ENCODE data around the gene GNE.
"Not testable (repeated sequence)": the region's sequence is repeated elsewhere in the genome, so short reads cannot be mapped to it uniquely, and the experiment has no call there.

GNE gene

DNA sequence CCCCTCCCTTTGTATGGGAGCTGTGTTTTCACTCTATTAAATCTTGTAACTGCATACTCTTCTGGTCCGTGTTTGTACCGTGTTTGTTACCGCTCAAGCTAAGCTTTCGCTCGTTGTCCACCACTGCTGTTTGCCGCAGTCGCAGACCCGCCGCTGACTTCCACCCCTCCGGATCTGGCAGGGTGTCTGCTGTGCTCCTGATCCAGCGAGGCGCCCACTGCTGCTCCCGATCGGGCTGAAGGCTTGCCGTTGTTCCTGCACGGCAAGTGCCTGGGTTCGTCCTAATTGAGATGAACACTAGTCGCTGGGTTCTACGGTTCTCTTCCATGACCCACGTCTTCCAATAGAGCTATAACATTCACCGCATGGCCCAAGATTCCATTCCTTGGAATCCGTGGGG lies 6.6 kb upstream of the GNE start:
- no peak for DNase-seq (ENCODE audit: low spot score)

DNA sequence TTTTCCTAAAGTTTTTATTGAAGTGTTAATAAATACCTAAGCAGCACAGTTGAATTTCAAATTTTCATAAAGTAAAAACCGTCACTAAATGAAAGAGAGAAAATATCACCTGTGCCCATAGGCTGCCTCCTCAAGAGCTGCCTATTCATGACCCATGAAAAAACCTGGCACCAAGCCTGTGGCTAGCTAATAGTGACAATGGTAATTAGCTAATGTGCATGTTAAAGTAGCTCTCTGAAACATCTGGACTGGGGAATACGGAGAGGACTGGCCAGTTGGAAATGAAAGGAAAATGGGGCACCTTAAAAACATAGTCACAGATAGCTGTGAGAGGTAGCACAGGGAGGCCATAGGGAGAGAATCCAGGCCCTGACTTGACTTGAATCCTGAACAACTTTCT lies 5.4 kb upstream of the GNE start:
- no peak for DNase-seq (ENCODE audit: low spot score)

DNA sequence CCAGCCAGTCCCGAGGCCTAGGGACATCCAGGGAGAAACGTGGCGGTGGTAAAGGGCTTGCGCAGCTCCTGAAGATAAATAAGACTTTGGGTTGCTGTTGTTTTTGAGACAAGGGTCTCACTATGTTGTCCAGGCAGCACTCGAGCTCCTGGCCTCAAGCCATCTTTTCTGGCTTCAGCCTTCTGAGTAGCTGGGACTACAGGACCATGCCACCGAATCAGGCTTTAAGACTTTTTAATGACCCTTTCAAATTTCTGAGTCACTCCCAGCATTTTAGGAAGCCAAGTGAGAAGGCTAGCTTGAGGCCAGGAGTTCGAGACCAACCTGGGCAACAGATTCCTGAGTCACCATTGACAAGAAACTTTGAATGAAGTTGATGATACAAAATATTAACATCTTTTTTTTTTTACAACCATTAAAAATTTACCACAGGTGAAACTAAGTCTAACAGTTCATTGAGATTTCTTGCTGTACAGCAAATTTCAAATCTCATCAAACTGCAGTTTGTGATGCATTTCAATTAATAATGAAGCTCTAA lies 817 bp upstream of the GNE start:
- no peak for DNase-seq (ENCODE audit: low spot score)

DNA sequence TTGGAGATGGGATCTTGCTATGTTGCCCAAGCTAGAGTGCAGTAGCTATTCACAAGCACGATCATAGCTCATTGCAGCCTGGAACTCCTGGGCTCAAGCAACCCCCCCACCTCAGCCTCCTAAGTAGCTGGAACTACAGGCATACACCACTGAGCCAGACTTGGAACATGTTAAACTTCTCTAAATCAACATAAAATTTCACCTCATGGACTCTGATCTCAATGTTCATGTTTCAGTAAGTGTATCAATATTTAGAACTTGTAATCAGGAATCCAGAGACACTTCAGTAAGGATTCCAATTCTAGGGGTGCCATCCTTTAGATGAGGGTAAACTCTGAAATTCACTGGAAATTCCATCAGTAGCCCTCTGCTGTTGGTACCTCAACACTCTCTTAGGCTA lies 6.8 kb downstream of the GNE start:
- no peak for DNase-seq (ENCODE audit: low spot score)

DNA sequence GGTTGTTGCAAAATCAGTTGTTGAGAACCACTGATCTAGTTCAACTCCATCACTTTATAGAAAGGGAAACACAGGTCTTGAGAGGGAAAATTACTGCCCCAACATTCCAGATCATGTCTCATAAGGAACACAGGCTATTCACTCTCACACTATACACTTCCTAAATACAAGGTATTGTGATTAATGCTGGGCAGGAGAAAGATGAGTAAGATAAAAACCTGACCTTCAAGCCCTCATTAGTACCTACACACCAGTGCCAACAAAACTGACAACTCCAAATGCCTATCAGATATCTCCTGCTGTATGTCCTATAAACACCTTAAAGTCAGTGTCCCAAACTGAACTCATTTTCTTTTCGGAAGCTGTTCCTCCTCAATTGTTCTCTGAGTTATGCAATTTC lies 8.2 kb downstream of the GNE start:
- DNase-seq (ENCODE audit: low spot score): no peak

DNA sequence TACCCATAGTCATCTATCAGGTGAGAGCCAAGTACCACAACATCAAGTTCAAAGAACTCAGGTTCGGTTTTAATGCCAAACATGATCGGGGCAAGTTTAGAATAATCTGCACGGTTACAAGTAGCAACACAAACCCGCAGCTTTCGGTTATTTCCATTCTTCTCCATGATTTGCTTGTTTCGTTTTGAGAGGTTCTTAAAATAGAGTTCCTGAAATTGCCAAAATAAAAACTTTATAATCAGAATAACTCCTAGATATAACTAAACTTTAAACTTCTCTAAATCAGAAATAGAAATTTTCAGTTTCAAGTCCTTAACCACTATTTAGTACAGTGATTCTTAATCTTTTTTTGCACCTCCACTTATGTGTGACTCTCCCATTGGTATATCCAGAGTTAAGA lies 9.1 kb downstream of the GNE start:
- DNase-seq (ENCODE audit: low spot score): no peak

DNA sequence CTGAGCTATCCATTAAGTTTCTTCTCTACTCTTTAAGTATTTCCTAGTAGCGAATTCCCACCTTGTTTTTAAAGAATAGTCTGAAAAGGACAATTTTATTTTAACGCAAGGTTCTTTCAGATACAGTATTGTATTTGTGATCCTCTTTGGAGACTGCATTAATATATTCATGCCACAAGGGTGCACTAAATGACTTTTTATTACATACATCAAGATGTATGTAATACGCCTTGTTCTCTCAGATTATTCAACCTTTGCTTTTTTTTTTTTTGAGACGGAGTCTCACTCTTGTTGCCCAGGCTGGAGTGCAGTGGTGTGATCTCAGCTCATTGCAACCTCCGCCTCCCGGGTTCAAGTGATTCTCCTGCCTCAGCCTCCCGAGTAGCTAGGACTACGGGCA lies 10.2 kb downstream of the GNE start:
- DNase-seq (ENCODE audit: low spot score): peak; percentile 32

DNA sequence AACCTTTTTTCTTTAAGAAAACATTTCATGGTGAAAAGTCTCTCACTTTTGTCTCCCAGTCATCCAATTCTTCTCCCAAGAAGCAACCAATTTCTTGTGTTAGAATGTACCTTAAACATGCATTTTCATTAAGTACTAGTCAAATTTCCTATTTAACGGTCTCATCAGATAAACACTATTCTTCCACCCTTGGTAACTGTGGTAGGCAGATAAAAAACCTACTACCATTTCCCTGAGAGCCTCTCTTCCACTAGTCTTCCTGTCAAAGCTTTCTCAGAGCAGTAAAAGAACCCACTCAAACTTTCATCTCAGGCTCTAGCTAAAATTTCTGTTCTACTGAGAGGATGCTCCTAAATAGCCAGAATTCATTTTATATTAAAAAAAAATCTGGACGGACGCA lies 10.9 kb downstream of the GNE start:
- DNase-seq (ENCODE audit: low spot score): no peak

DNA sequence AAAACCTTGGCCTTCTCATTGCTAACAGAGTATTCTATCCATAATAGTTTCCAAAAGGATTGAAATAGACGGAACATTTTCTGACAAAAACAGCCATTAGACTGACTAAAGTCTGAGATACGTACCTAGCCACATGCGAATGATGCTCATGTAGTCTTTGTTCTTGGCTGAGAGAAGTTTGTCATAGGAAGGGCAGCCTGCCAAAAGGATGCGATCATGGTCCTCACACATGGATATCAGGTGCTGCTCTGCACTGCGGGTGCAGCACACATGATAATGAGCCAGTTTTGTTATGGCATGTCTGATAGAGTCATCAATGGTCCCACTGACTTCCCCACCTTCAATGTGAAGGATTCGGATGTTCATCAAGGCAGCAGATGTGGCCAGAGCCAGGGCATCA lies 12.3 kb downstream of the GNE start:
- no peak for DNase-seq (ENCODE audit: low spot score)

DNA sequence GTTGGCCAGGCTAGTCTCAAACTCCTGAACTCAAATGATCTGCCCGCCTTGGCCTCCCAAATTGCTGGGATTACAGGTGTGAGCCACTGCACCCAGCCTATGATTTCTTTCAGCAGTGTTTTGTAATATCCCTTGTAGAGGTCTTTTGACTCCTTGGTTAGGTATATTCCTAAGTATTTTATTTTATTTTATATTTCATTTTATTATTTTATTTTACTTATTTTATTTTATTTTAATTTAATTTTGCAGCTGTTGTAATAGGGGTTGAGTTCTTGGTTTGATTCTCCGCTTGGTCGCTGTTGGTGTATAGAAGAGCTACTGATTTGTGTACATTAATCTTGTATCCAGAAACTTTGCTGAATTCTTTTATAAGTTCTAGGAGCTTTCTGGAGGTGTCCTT lies 18.6 kb downstream of the GNE start:
- DNase-seq (ENCODE audit: low spot score): not testable (repeated sequence)

DNA sequence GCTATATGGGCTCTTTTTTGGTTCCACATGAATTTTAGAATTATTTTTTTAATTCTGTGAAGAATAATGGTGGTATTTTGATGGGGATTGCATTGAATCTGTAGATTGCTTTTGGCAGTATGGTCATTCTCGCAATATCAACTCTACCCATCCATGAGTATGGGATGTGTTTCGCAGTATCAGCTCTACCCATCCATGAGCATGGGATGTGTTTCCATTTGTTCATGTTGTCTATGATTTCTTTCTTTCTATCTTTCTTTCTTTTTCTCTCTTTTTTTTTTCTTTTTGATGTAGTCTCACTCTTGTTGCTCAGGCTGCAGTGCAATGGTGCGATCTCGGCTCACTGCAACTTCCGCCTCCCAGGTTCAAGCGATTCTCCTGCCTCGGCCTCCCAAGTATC lies 19.0 kb downstream of the GNE start:
- DNase-seq (ENCODE audit: low spot score): not testable (repeated sequence)

DNA sequence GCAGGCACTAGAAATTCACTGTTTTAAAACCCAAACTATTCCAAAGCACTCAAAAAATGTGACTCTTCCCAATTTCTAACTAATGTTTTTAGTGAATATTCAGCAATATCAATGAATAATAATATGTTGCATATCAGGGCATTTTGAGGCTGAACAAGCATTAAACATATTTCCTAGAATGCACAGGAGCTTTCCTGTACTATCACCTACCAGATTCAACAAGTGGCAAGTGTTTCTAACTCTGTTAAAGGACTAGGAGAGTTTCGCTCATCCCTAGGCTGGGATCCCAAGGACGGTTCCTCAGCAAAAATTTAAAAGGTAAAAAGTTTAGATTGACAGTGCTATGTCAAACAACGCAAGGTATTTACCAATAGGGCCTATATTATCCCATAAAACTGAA lies 21.0 kb downstream of the GNE start:
- no peak for DNase-seq (ENCODE audit: low spot score)

DNA sequence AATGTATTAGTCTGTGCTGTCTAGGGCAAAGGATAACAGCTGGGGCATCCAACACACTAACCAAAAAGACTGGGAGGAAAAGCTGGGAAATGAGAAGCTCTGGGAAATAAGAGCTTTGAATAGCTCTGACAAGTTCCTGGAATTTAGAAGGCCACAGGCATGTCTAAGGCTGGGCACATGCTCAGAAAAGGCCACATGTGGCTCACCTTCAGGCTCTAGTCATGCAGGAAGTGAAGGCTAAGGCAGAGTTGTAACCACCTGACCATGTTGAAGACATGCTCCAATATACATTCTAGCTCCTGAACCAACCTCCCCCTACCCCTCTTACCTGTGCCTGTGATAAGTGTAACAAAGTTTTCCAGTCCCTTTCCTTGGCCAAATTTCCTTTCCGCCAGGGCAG lies 35.8 kb downstream of the GNE start:
- no peak for DNase-seq (ENCODE audit: low spot score)

DNA sequence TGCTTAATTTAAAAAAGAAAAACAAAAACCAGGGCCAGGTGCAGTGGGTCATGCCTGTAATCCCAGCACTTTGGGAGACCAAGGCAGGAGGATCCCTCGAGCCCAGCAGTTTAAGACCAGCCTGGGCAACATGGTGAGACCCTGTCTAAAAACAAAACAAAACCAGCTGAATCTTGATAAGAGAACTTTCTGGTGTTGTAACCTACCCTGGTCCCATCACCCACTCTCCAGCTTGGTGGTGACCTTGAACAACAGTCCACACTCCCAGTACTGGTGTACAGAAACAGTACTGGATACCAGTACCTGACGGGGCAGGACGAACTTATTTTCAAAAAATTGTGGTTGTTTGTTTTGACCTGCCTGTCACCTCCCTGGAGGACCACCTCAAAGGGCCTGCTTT lies 36.6 kb downstream of the GNE start:
- no peak for DNase-seq (ENCODE audit: low spot score)

DNA sequence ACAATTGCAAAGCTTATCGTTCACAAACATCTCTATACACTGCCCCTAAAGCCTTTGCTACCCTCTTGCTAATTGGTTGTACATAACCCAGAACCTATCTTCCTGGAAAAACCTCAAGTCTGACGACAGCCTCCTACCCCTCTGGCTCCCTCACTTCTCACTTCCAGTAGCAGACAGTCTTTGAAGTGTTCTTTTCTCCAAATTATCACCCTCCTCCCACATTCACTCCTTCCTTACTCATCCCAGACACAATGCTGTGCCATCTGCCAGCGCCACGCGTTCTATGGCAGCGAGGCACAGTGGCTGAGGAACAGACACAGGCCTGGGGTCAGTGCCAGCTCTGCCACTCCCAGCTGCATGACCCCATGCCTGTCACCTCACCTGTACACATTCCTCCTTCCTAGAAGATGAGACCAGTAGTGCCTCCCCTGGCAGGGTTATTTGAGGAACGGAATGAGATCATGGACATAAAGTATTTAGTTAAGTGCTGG lies 39.8 kb downstream of the GNE start:
- DNase-seq (ENCODE audit: low spot score): no peak

DNA sequence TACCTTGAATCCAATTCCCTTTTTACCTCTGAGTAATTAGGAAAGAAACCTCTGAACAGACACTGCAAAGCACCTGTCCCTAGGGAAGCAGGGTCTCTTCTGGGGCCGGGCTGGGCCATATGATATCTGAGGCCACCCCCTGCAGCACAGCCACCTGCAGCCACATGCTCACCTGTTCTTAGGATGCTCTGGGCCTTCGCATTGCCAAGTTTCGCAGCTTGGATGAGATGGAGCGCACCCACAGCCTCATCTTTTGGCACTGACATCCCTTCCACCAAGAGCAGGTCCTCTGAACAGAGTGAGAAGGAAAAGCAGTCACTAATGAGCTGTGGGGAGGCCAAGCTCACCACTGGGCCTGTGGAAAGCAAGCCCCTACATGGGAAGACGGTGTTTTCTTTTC lies 40.2 kb downstream of the GNE start:
- no peak for DNase-seq (ENCODE audit: low spot score)

DNA sequence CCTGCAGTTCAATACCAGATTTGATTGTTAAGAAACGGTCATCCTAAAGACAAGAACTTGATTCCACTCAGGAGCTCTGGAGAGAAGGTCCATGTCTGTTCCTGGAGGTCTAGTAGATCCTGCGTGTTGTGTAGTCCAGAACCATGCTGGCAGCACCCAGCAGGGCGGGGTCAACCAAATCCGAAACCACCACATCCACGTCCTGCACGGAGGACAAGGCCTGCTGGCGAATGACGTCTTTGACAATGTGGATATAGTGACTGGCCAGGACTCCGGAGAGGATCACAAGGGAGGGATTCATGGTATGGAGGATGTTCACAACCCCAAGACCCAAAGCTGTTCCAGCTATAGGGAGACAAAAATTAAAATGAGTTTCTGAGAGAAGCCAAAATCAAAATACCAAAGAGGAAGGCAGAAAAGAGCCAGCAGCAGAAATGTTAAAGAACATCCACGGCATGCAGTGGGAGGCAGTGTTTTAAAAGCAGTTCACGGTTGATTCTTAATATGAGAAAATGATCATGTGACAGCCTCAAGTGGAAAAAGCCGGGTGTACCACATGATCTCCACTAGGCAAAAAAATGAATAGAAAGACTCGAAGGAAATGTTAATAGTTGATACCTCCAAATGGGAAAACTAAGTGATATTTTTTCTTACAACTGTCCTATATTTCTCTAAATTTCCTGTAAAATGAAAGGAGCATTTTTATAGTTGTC lies 40.8 kb downstream of the GNE start:
- DNase-seq (ENCODE audit: low spot score): no peak

DNA sequence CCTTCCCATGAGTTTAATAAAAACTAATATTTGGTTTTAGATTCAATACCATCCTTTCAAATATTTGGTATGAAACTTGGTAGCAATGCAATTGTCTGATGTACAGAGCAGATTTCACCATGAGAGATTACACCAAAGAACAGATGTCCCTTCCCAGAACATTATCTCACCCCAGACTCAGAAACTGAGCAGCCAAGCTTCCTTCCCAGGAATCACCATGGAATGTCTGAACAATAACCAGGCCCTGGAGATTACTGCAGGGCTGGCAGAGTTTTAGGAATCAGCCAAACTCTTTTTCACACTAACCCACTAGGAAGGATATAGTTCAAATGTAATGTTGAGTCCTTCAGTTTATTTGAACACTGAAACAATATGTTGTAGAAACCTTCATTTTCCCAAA lies 43.7 kb downstream of the GNE start:
- peak; percentile 70 for DNase-seq (ENCODE audit: low spot score)

DNA sequence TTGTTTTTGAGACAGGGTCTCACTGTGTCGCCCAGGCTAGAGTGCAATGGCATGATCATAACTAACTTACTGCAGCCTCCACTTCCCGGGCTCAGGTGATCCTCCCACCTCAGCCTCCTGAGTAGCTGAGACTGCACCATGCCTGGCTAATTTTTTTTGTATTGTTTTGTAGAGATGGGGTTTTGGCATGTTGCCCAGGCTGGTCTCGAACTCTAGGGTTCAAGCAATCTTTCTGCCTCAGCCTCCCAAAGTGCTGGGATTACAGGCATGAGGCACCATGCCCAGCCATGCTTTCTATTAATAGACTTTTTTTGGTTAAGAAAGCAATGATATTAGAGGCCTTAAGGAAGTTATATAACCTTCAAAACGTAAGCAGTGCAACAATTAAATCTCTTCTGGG lies 44.3 kb downstream of the GNE start:
- no peak for DNase-seq (ENCODE audit: low spot score)

DNA sequence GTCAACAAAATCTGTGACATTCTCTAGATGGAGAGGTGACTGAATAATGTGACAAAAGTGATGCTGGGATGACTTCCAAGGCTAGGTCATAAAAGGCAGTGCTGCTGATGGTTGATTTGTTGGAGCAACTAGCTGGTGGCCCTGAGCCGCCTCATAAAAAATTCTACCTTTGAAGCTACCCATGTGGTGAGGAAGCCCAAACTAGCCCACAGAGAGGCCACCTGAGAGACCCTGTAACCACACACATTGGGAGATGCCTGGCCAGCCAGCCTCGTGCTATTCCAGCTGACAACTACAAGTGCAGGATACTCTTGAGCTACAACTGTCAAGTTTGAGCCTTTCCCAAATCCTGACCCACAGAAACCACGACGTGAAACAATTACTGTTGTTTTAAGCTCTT lies 44.9 kb downstream of the GNE start:
- no peak for DNase-seq (ENCODE audit: low spot score)

DNA sequence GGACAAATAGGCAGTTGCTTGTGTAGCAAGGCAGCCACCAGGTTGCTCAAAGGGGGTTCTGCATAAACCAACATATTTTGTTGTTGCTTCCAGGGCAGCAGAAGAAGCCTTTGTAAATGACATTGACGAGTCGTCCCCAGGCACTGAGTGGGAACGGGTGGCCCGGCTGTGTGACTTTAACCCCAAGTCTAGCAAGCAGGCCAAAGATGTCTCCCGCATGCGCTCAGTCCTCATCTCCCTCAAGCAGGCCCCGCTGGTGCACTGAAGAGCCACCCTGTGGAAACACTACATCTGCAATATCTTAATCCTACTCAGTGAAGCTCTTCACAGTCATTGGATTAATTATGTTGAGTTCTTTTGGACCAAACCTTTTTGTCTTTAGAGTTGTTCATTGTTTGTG lies 46.7 kb downstream of the GNE start:
- DNase-seq (ENCODE audit: low spot score): no peak

DNA sequence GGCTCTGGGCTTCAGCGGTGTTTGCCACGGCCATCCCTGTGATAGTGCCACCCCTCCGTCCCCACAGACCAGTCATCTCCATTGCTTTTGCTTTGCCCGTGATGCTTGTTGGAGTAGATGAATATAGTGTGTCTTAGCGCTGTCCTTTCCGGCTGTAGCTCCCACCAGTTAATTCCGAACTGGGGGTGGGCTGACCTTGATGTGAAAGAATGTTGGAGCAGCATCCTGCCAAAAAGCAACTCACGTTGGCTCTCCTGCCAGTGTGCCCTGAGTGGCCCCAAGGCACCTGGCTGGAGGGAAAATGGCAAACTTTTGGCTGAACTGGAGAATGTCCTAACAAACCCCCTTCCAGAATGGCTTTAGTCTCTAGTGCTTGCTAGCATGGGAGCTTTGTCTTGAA lies 47.5 kb downstream of the GNE start:
- DNase-seq (ENCODE audit: low spot score): no peak

DNA sequence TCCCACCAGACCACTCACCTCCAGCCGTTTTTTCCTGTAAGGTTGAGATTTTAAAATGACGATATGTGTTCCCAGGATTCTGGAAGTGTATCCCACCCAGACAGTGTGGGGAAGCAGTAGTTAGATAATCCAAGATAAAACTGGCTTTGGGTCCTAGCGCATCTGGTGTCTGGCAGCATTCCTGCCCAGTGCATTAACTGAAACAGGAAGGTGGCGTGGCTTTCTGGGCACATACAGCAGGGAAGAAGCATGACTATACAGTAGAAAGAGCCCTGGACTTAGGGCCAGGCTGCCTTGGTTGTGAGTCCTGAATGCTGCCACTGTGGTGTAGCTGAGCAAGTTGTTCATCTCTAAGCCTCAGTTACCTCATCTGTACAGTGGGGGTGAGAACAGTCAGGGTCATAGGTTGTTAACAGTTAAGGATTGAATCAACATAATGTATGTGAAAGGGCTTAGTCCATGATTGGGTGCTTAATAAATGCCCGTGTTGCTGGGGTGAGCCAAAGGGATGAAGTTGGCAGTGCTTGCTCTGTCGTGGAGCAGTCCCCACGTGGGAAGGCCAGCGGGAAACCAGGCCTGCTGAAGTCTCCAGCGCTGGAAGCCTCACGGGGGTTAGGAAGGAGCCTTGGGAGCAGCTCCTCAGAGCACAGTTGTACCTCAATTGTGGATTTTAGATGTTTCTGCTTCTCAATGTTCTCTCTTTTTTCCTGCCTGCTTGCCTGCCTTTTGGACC lies 49.6 kb downstream of the GNE start:
- peak; percentile 62 for DNase-seq (ENCODE audit: low spot score)
